Keratinocyte (primary cell): ENCODE data around the gene HAUS8. TPM values are rescaled to one million over a fixed set of nuclear protein-coding genes. Genes with fewer than 3 reads are reported as not detected.

Experiments
- DNase-seq: peaks from one replicate; pipeline ENCODE4 v3.0.0-alpha.2; 2011; ENCODE audit warnings: low read depth, missing footprints, low spot score
- FAIRE-seq: peaks from 2 replicates; lab custom pipeline; 2011; peaks lifted over from hg19 to GRCh38; lab: Jason Lieb, UNC
- H2AFZ ChIP-seq: 2 replicates; pipeline ENCODE4 v1.6.0; 2012; ENCODE audit warnings: low read length, control low read depth, inconsistent platforms; ENCODE audit not compliant: control insufficient read depth
- H3K27ac ChIP-seq: 2 replicates; pipeline ENCODE4 v1.5.1; 2011; ENCODE audit warnings: low read length; ENCODE audit not compliant: control insufficient read depth, insufficient read depth
- H3K27me3 ChIP-seq: 3 replicates; pipeline ENCODE4 v1.6.0; 2011; ENCODE audit warnings: low read length; ENCODE audit not compliant: control insufficient read depth, insufficient read depth; ENCODE audit errors: extremely low read depth
- H3K36me3 ChIP-seq, 2 experiments: 2 replicates in 1 of 2; 3 replicates in 1 of 2; pipeline ENCODE4 v1.5.1; 2011; ENCODE audit warnings: low read length in 2 of 2, mild to moderate bottlenecking in 1 of 2; ENCODE audit not compliant: control insufficient read depth in 2 of 2, insufficient read depth in 2 of 2; ENCODE audit errors: extremely low read depth in 1 of 2
- H3K4me1 ChIP-seq: 3 replicates; pipeline ENCODE4 v1.5.1; 2011; ENCODE audit warnings: low read length; ENCODE audit not compliant: control insufficient read depth, insufficient read depth; ENCODE audit errors: extremely low read depth
- H3K4me2 ChIP-seq: 3 replicates; pipeline ENCODE4 v1.6.0; 2011; ENCODE audit warnings: low read depth, low read length; ENCODE audit not compliant: control insufficient read depth, insufficient read depth; ENCODE audit errors: extremely low read depth
- H3K4me3 ChIP-seq, 3 experiments: fragments of 200-600 bp in 1 of 3; sonication (generic) in 1 of 3; 2 replicates in 2 of 3; 3 replicates in 1 of 3; pipeline ENCODE4 v1.5.1; 2011 to 2016; ENCODE audit warnings: low read length in 3 of 3, mild to moderate bottlenecking in 3 of 3, control low read depth in 2 of 3, inconsistent platforms in 1 of 3, low read depth in 1 of 3, mixed read lengths in 1 of 3, mixed run types in 1 of 3, moderate library complexity in 1 of 3; ENCODE audit not compliant: control insufficient read depth in 2 of 3, insufficient read depth in 2 of 3; ENCODE audit errors: extremely low read depth in 1 of 3
- H3K79me2 ChIP-seq: 2 replicates; pipeline ENCODE4 v1.6.0; 2012; ENCODE audit warnings: low read length; ENCODE audit not compliant: control insufficient read depth, insufficient read depth
- H3K9ac ChIP-seq: 3 replicates; pipeline ENCODE4 v1.6.0; 2011; ENCODE audit warnings: low read length; ENCODE audit not compliant: control insufficient read depth, insufficient read depth; ENCODE audit errors: extremely low read depth
- H3K9me1 ChIP-seq: 3 replicates; pipeline ENCODE4 v1.6.0; 2011; ENCODE audit warnings: low read length; ENCODE audit not compliant: control insufficient read depth, insufficient read depth; ENCODE audit errors: extremely low read depth
- H3K9me3 ChIP-seq: 2 replicates; pipeline ENCODE4 v1.5.1; 2012; ENCODE audit warnings: low read depth, low read length; ENCODE audit not compliant: control insufficient read depth
- H4K20me1 ChIP-seq: 3 replicates; pipeline ENCODE4 v1.6.0; 2011; ENCODE audit warnings: low read length; ENCODE audit not compliant: control insufficient read depth, insufficient read depth; ENCODE audit errors: extremely low read depth
- CTCF ChIP-seq, 3 experiments: IDR thresholded peaks in 1 of 3; conservative IDR thresholded peaks in 1 of 3; optimal IDR thresholded peaks in 1 of 3; 2 replicates in 2 of 3; 3 replicates in 1 of 3; pipeline versions ENCODE3 to v1.5.1; 2011; ENCODE audit warnings: low read length in 3 of 3, mild to moderate bottlenecking in 3 of 3, moderate library complexity in 2 of 3, control low read depth in 1 of 3, inconsistent platforms in 1 of 3; ENCODE audit not compliant: insufficient read depth in 2 of 3; ENCODE audit errors: extremely low read depth in 1 of 3
- EZH2 ChIP-seq: IDR thresholded peaks from one replicate; pipeline ENCODE4 v1.6.1; 2012; ENCODE audit warnings: inconsistent platforms, mild to moderate bottlenecking, low read length, moderate library complexity
- dilution Hi-C: fragments of 300-500 bp; cut with MboI; formaldehyde crosslinking; loops from one replicate; pipeline ENCODE4 v1.7.0; 2020; ENCODE audit warnings: low sequenced_read_pairs; ENCODE audit not compliant: extremely low pct_ligation_motif_present
- polyA plus RNA-seq, 5 experiments: library from polyadenylated mRNA; depleted of rRNA in 3 of 5; stranded (reverse) in 3 of 5; stranded (forward) in 1 of 5; unstranded in 1 of 5; fragments of >200 nt; gene quantifications; 1 replicate in 1 of 5; 2 replicates in 3 of 5; 3 replicates in 1 of 5; pipeline versions ENCODE4 v1.2.1 to v1.2.3, GENCODE V29; 2011 to 2012; ENCODE audit warnings: missing spikeins in 2 of 5, low read depth in 1 of 5, low replicate concordance in 1 of 5

Gene HAUS8
- polyA plus RNA-seq, 1 donor (not counting 4 experiments of a cell fraction or from before 2014, with no cell fraction given), result 8.1 TPM

GRCh38 chr19:17103177-17103576, 27.9 kb upstream of the HAUS8 start:
- Histone ChIP-seq H3K9me3 (no peaks in the 10 kb centered on the region), H3K79me2 (peaks cover 40% of the 10 kb centered on the region), H2AFZ (no peak overlapping the region), H3K9ac (no peak overlapping the region), H3K4me1 (peaks cover 10% of the 10 kb centered on the region), H3K4me2 (no peak overlapping the region), H4K20me1 (peaks cover 8% of the 10 kb centered on the region), H3K27ac (no peak overlapping the region), H3K27me3 (no peaks in the 10 kb centered on the region), H3K9me1 (no peaks in the 10 kb centered on the region), H3K4me3 (no peak overlapping the region), H3K36me3 (peaks cover 16 to 27% of the 10 kb centered on the region in 2 experiments)
- FAIRE-seq (no peak), DNase-seq (no peak)
- TF ChIP-seq EZH2 (no peak), CTCF (optimal IDR thresholded peaks at IDR 0.05 in 1 of 3, IDR thresholded peaks at IDR 0.05 in 1 of 3, conservative IDR thresholded peaks at IDR 0.05 in 1 of 3; ENCODE audit: extremely low read depth in 1 of 3, insufficient read depth in 2 of 3, low read length in 3 of 3) (peak; percentile 44 to 72 (median 57))
- dilution Hi-C loops, result no loop called here

- Histone ChIP-seq H3K9ac (no peak overlapping the region), H4K20me1 (peaks cover 7% of the 10 kb centered on the region), H3K4me3 (no peak overlapping the region), H3K4me1 (no peaks in the 10 kb centered on the region), H3K79me2 (peaks cover 41% of the 10 kb centered on the region), H3K27ac (no peak overlapping the region), H3K36me3 (peaks cover 16 to 22% of the 10 kb centered on the region in 2 experiments), H3K9me3 (no peaks in the 10 kb centered on the region), H2AFZ (no peak overlapping the region), H3K4me2 (no peak overlapping the region), H3K27me3 (no peaks in the 10 kb centered on the region), H3K9me1 (no peaks in the 10 kb centered on the region)
- no peak for TF ChIP-seq CTCF (optimal IDR thresholded peaks at IDR 0.05 in 1 of 3, IDR thresholded peaks at IDR 0.05 in 1 of 3, conservative IDR thresholded peaks at IDR 0.05 in 1 of 3; ENCODE audit: extremely low read depth in 1 of 3, insufficient read depth in 2 of 3, low read length in 3 of 3)
- TF ChIP-seq EZH2, result no peak
- dilution Hi-C loops, result no loop called here
- FAIRE-seq (no peak), DNase-seq (no peak)
These were observed 26.7 kb upstream of the HAUS8 start for GRCh38 chr19:17101686-17102628.
